SK-N-SH treated with all-trans-retinoic acid at 6 μM for 48 hours (cell line): ENCODE measurements around the gene MTOR.
"Not testable (repeated sequence)": the region's sequence is repeated elsewhere in the genome, so short reads cannot be mapped to it uniquely, and the experiment has no call there.

ENCODE experiments used
- ARNTL ChIP-seq: fragments of 450-650 bp; formaldehyde crosslinking; IDR thresholded peaks from 2 replicates; pipeline ENCODE4 v1.5.0; 2020; ENCODE audit warnings: low read depth, mild to moderate bottlenecking, moderate library complexity, borderline replicate concordance
- BACH2 ChIP-seq: fragments of 250-450 bp; sonication (Bioruptor Pico); IDR thresholded peaks from 2 replicates; pipeline ENCODE4 v1.9.0; 2021; ENCODE audit warnings: mild to moderate bottlenecking, borderline replicate concordance
- CREB5 ChIP-seq: fragments of 250-450 bp; sonication (Bioruptor Pico); IDR thresholded peaks from 2 replicates; pipeline ENCODE4 v1.5.1; 2020; ENCODE audit warnings: low read depth, mild to moderate bottlenecking, moderate library complexity
- CSDC2 ChIP-seq: fragments of 250-450 bp; sonication (Bioruptor Pico); IDR thresholded peaks from 2 replicates; pipeline ENCODE4 v1.5.0; 2020; ENCODE audit warnings: mild to moderate bottlenecking, moderate library complexity
- ESRRG ChIP-seq: fragments of 250-450 bp; sonication (Bioruptor Pico); IDR thresholded peaks from 2 replicates; pipeline ENCODE4 v1.6.1; 2021; ENCODE audit warnings: mild to moderate bottlenecking
- ISL1 ChIP-seq: fragments of 250-450 bp; sonication (Bioruptor Pico); IDR thresholded peaks from 2 replicates; pipeline ENCODE4 v2.1.2; 2022; ENCODE audit warnings: mild to moderate bottlenecking, moderate library complexity
- OSR1 ChIP-seq: fragments of 250-450 bp; sonication (Bioruptor Pico); IDR thresholded peaks from 2 replicates; pipeline ENCODE4 v1.8.0; 2022; ENCODE audit warnings: moderate library complexity, mild to moderate bottlenecking, inconsistent platforms
- PATZ1 ChIP-seq: fragments of 250-450 bp; sonication (Bioruptor Pico); IDR thresholded peaks from 2 replicates; pipeline ENCODE4 v1.8.0; 2020; ENCODE audit warnings: mild to moderate bottlenecking, moderate library complexity, borderline replicate concordance
- RARB ChIP-seq: fragments of 250-450 bp; sonication (Bioruptor Pico); IDR thresholded peaks from 2 replicates; pipeline ENCODE4 v1.8.0; 2021; ENCODE audit warnings: mild to moderate bottlenecking, moderate library complexity
- TCF4 ChIP-seq: fragments of 250-450 bp; sonication (Bioruptor Pico); IDR thresholded peaks from 2 replicates; pipeline ENCODE4 v1.8.0; 2021; ENCODE audit warnings: mild to moderate bottlenecking, moderate library complexity, borderline replicate concordance
- ZC3H10 ChIP-seq: fragments of 250-450 bp; sonication (Bioruptor Pico); IDR thresholded peaks from 2 replicates; pipeline ENCODE4 v1.5.1; 2021; ENCODE audit warnings: mild to moderate bottlenecking, moderate library complexity
- ZFP30 ChIP-seq: fragments of 450-650 bp; formaldehyde crosslinking; IDR thresholded peaks from 2 replicates; pipeline ENCODE4 v1.5.0; 2022; ENCODE audit warnings: mild to moderate bottlenecking, moderate library complexity
- ZNF565 ChIP-seq: fragments of 450-650 bp; formaldehyde crosslinking; conservative IDR thresholded peaks from 2 replicates; pipeline ENCODE4 v1.5.0; 2020; ENCODE audit warnings: low read depth, mild to moderate bottlenecking, moderate library complexity
- ZNF8 ChIP-seq: fragments of 450-650 bp; formaldehyde crosslinking; IDR thresholded peaks from 2 replicates; pipeline ENCODE4 v1.5.0; 2020; ENCODE audit warnings: mild to moderate bottlenecking, moderate library complexity

- not testable (repeated sequence) for TF ChIP-seq ISL1 (CRISPR knock-in tag); CREB5 (CRISPR knock-in tag); TCF4 (CRISPR knock-in tag); RARB; ESRRG (CRISPR knock-in tag); ZNF8 (CRISPR knock-in tag); BACH2; PATZ1; OSR1; CSDC2; ZFP30 (CRISPR knock-in tag); ARNTL (CRISPR knock-in tag); ZNF565 (CRISPR knock-in tag); ZC3H10 (CRISPR knock-in tag)
These were observed 43.2 kb upstream of the MTOR start for GRCh38 chr1:11305516-11305915.
